HepG2 (cell line): ENCODE data around the gene VASN. TPM values are rescaled to one million over a fixed set of nuclear protein-coding genes. Genes with fewer than 3 reads are reported as not detected.

Source experiments
- ATAD3A ChIP-seq: sonication (generic); formaldehyde crosslinking; IDR thresholded peaks from 2 replicates; pipeline ENCODE4 v1.4.0; 2020; ENCODE audit warnings: missing genetic modification reagents
- ATF7 ChIP-seq, 2 experiments: fragments of 450-650 bp in 1 of 2; sonication (generic) in 1 of 2; formaldehyde crosslinking in 1 of 2; IDR thresholded peaks; 2 replicates each; pipeline versions ENCODE4 v1.4.0 to v1.6.1; 2016 to 2020; ENCODE audit warnings: antibody characterized with exemption in 1 of 2, mild to moderate bottlenecking in 1 of 2, missing genetic modification reagents in 1 of 2
- BRD4 ChIP-seq: sonication (generic); formaldehyde crosslinking; IDR thresholded peaks from 2 replicates; pipeline ENCODE4 v1.4.0; 2020; ENCODE audit warnings: missing genetic modification reagents
- ETS1 ChIP-seq: sonication (generic); formaldehyde crosslinking; IDR thresholded peaks from 2 replicates; pipeline ENCODE4 v1.4.0; 2020; ENCODE audit warnings: missing genetic modification reagents
- GTF2F1 ChIP-seq: fragments of 150-350 bp; IDR thresholded peaks from 2 replicates; pipeline ENCODE4 v1.6.1; 2014; ENCODE audit warnings: low read length
- MLLT10 ChIP-seq: sonication (generic); formaldehyde crosslinking; IDR thresholded peaks from 2 replicates; pipeline ENCODE4 v1.4.0; 2020; ENCODE audit warnings: missing genetic modification reagents
- PAF1 ChIP-seq: IDR thresholded peaks from 2 replicates; pipeline ENCODE4 v1.6.1; 2016; ENCODE audit warnings: missing genetic modification reagents, missing compliant biosample characterization
- SNRNP70 ChIP-seq: fragments of 200-400 bp; formaldehyde crosslinking; IDR thresholded peaks from 2 replicates; pipeline ENCODE4 v1.6.1; 2017; ENCODE audit warnings: mild to moderate bottlenecking, low read depth, low read length, moderate library complexity
- SRSF1 ChIP-seq: fragments of 200-400 bp; formaldehyde crosslinking; optimal IDR thresholded peaks from 2 replicates; pipeline ENCODE3; 2017; ENCODE audit warnings: mild to moderate bottlenecking, low read depth, low read length, moderate library complexity
- TRIM22 ChIP-seq: fragments of 450-650 bp; IDR thresholded peaks from 2 replicates; pipeline ENCODE4 v1.6.1; 2017
- ZBTB1 ChIP-seq: sonication (generic); formaldehyde crosslinking; IDR thresholded peaks from 2 replicates; pipeline ENCODE4 v1.4.0; 2020; ENCODE audit warnings: missing genetic modification reagents, borderline replicate concordance
- ZBTB25 ChIP-seq: IDR thresholded peaks from 2 replicates; pipeline ENCODE4 v1.6.1; 2018; ENCODE audit warnings: missing genetic modification reagents
- ZMAT3 ChIP-seq: sonication (generic); formaldehyde crosslinking; conservative IDR thresholded peaks from 2 replicates; pipeline ENCODE4 v1.7.0; 2021; ENCODE audit warnings: missing genetic modification reagents
- ZNF292 ChIP-seq: sonication (generic); formaldehyde crosslinking; IDR thresholded peaks from 2 replicates; pipeline ENCODE4 v1.8.1; 2022; ENCODE audit warnings: mild to moderate bottlenecking, low read depth, missing genetic modification reagents, borderline replicate concordance
- ZNF546 ChIP-seq: sonication (generic); formaldehyde crosslinking; conservative IDR thresholded peaks from 2 replicates; pipeline ENCODE4 v1.8.1; 2023; ENCODE audit warnings: mild to moderate bottlenecking, missing genetic modification reagents
- ZNF547 ChIP-seq: sonication (generic); formaldehyde crosslinking; IDR thresholded peaks from 2 replicates; pipeline ENCODE4 v1.5.1; 2020; ENCODE audit warnings: mild to moderate bottlenecking, missing genetic modification reagents
- ZNF549 ChIP-seq: sonication (generic); formaldehyde crosslinking; IDR thresholded peaks from 2 replicates; pipeline ENCODE4 v1.5.0; 2020; ENCODE audit warnings: missing genetic modification reagents
- polyA plus RNA-seq, 8 experiments: library from polyadenylated mRNA; depleted of rRNA in 3 of 8; stranded (reverse) in 7 of 8; unstranded in 1 of 8; fragments of >200 nt; fragmentation: Illumina TruSeq in 4 of 8; extraction: Trizol in 4 of 8; gene quantifications; 2 replicates each; pipeline versions ENCODE4 v1.2.1 to v1.2.3, GENCODE V29; 2011 to 2016; ENCODE audit warnings: low read depth in 4 of 8, missing spikeins in 1 of 8, mixed read lengths in 1 of 8; ENCODE audit not compliant: insufficient read depth in 1 of 8
- total RNA-seq, 5 experiments: library from RNA; depleted of rRNA; stranded (reverse); fragments of >200 nt; fragmentation: Illumina TruSeq; extraction: Trizol; gene quantifications; 2 replicates each; pipeline ENCODE4 v1.2.3, GENCODE V29; 2016; ENCODE audit warnings: low read depth in 1 of 5
- TF ChIP-seq, protein P1 (sequence below): sonication (generic); formaldehyde crosslinking; IDR thresholded peaks from 2 replicates; pipeline ENCODE4 v1.5.0; 2020; ENCODE audit warnings: mild to moderate bottlenecking, missing genetic modification reagents, borderline replicate concordance

The VASN gene
- total and polyA plus RNA-seq, 2 of the 13 experiments (the other 11 are each of a cell fraction or from before 2014, with no cell fraction given): 8.4 to 18.2 TPM

DNA sequence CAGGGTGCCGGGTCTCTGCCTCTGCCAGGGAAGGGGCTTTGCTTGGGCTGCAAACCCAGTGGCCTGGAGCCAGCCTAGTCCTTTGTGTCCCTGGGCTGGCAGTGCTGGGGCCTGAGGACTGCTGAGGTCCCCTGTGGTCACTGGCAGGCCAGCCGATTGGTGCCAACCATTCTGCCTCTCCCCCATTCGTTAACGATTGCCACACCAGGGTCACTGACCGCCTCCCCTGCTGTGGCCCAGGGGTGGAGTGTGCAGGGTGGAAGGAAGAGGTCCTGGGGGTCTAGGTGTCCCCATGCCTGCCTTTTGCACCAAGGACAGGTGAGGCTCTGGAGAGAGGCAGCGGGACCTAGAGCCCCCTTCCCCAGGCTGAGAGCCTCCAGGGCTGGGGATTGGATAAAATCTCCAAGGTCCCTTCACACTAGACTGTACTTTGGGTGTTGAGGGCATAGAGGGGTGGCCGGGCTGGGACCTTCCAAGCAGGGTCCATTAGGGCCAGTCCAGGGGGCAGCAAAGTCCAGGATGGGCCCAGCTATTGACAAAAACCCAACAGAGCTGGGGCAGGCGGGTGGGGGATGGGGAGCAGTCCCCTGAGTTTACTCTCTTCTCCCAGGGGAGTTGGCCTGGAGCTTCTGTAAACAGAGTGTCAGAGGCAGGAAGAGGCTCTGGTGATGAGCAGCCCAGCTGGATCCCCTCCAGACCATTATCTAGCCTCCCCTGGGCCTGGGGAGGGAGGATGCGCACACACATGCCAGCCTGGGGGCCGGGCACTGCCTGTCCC is 1.1 kb downstream of the VASN start (continued):
- TF ChIP-seq ZBTB25 (CRISPR knock-in tag) (no peak), SRSF1 (no peak), ATF7 (IDR thresholded peaks at IDR 0.05) (no peak), ATF7 (CRISPR knock-in tag; IDR thresholded peaks at IDR 0.05) (no peak; the same call in 1 of the 2 replicates), ETS1 (CRISPR knock-in tag) (no peak), ZNF549 (no peak), ZNF292 (CRISPR knock-in tag) (no peak), BRD4 (CRISPR knock-in tag) (0 out of 2 replicates have a peak, but pooled peaks have one; percentile 31), ZBTB1 (CRISPR knock-in tag) (no peak), TRIM22 (no peak), SNRNP70 (no peak), PAF1 (no peak), GTF2F1 (no peak), MLLT10 (CRISPR knock-in tag) (no peak), ATAD3A (no peak), ZMAT3 (no peak), ZNF546 (CRISPR knock-in tag) (0 out of 2 replicates have a peak, but pooled peaks have one; percentile 38), ZNF547 (CRISPR knock-in tag) (no peak)
- TF ChIP-seq, protein P1, sequence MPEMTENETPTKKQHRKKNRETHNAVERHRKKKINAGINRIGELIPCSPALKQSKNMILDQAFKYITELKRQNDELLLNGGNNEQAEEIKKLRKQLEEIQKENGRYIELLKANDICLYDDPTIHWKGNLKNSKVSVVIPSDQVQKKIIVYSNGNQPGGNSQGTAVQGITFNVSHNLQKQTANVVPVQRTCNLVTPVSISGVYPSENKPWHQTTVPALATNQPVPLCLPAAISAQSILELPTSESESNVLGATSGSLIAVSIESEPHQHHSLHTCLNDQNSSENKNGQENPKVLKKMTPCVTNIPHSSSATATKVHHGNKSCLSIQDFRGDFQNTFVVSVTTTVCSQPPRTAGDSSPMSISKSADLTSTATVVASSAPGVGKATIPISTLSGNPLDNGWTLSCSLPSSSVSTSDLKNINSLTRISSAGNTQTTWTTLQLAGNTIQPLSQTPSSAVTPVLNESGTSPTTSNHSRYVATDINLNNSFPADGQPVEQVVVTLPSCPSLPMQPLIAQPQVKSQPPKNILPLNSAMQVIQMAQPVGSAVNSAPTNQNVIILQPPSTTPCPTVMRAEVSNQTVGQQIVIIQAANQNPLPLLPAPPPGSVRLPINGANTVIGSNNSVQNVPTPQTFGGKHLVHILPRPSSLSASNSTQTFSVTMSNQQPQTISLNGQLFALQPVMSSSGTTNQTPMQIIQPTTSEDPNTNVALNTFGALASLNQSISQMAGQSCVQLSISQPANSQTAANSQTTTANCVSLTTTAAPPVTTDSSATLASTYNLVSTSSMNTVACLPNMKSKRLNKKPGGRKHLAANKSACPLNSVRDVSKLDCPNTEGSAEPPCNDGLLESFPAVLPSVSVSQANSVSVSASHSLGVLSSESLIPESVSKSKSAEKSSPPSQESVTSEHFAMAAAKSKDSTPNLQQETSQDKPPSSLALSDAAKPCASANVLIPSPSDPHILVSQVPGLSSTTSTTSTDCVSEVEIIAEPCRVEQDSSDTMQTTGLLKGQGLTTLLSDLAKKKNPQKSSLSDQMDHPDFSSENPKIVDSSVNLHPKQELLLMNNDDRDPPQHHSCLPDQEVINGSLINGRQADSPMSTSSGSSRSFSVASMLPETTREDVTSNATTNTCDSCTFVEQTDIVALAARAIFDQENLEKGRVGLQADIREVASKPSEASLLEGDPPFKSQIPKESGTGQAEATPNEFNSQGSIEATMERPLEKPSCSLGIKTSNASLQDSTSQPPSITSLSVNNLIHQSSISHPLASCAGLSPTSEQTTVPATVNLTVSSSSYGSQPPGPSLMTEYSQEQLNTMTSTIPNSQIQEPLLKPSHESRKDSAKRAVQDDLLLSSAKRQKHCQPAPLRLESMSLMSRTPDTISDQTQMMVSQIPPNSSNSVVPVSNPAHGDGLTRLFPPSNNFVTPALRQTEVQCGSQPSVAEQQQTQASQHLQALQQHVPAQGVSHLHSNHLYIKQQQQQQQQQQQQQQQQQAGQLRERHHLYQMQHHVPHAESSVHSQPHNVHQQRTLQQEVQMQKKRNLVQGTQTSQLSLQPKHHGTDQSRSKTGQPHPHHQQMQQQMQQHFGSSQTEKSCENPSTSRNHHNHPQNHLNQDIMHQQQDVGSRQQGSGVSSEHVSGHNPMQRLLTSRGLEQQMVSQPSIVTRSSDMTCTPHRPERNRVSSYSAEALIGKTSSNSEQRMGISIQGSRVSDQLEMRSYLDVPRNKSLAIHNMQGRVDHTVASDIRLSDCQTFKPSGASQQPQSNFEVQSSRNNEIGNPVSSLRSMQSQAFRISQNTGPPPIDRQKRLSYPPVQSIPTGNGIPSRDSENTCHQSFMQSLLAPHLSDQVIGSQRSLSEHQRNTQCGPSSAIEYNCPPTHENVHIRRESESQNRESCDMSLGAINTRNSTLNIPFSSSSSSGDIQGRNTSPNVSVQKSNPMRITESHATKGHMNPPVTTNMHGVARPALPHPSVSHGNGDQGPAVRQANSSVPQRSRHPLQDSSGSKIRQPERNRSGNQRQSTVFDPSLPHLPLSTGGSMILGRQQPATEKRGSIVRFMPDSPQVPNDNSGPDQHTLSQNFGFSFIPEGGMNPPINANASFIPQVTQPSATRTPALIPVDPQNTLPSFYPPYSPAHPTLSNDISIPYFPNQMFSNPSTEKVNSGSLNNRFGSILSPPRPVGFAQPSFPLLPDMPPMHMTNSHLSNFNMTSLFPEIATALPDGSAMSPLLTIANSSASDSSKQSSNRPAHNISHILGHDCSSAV (CRISPR knock-in tag): no peak
